A549 treated with CpdA at 1 μM for 4 hours (cell line): ENCODE data around the gene TUT1. TPM values are rescaled to one million over a fixed set of nuclear protein-coding genes. Genes with fewer than 3 reads are reported as not detected.

Experiments used
- total RNA-seq: library from RNA; stranded (reverse); fragments of 200-300 nt; extraction: Qiagen RNA extraction; gene quantifications from 5 replicates; pipeline ENCODE4 v1.2.3, GENCODE V29; 2022; ENCODE audit warnings: low read depth

Gene TUT1, protein sequence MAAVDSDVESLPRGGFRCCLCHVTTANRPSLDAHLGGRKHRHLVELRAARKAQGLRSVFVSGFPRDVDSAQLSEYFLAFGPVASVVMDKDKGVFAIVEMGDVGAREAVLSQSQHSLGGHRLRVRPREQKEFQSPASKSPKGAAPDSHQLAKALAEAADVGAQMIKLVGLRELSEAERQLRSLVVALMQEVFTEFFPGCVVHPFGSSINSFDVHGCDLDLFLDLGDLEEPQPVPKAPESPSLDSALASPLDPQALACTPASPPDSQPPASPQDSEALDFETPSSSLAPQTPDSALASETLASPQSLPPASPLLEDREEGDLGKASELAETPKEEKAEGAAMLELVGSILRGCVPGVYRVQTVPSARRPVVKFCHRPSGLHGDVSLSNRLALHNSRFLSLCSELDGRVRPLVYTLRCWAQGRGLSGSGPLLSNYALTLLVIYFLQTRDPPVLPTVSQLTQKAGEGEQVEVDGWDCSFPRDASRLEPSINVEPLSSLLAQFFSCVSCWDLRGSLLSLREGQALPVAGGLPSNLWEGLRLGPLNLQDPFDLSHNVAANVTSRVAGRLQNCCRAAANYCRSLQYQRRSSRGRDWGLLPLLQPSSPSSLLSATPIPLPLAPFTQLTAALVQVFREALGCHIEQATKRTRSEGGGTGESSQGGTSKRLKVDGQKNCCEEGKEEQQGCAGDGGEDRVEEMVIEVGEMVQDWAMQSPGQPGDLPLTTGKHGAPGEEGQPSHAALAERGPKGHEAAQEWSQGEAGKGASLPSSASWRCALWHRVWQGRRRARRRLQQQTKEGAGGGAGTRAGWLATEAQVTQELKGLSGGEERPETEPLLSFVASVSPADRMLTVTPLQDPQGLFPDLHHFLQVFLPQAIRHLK
- total RNA-seq, result 12.6 to 16.4 TPM (median 14.7 TPM) in 5 replicates

DNA sequence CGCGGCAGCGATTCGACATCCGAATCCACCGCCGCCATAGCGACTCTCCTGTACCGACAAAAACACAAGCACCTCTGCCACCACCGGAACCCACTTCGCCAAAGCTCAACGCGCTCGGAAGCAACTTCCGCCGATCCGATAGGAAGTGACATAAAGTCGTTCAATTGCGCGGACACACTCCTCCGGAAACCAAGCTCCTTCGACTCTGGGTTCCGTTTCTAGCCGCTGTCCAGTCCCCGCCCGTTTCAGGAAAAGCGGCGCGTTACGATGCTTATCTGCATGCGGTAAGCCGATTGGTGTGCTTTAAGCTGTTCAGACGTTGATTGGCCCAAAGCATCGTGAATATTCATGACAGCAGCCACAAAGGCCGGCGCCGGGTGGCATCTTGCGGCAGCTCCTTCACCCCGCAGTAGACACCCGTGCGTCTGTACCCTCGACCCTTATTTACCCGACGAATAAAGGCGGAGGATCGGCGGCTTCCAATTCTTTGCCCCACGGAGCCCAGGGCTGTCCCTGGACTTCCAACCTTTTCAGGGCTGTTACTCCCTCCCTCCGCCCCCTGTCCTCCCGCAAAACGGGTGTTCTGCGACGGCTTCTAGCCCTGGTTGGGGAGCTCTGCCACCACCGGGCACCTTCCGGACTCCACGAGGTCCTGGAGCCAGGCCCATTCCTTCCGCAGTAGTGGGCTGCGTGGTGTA lies at the start of gene TUT1:
Gene TUT1, minus strand, starts transcription at position 76 of the 698 bp plus-strand sequence. Its CDS starts 38 bp downstream, at position 38.

DNA sequence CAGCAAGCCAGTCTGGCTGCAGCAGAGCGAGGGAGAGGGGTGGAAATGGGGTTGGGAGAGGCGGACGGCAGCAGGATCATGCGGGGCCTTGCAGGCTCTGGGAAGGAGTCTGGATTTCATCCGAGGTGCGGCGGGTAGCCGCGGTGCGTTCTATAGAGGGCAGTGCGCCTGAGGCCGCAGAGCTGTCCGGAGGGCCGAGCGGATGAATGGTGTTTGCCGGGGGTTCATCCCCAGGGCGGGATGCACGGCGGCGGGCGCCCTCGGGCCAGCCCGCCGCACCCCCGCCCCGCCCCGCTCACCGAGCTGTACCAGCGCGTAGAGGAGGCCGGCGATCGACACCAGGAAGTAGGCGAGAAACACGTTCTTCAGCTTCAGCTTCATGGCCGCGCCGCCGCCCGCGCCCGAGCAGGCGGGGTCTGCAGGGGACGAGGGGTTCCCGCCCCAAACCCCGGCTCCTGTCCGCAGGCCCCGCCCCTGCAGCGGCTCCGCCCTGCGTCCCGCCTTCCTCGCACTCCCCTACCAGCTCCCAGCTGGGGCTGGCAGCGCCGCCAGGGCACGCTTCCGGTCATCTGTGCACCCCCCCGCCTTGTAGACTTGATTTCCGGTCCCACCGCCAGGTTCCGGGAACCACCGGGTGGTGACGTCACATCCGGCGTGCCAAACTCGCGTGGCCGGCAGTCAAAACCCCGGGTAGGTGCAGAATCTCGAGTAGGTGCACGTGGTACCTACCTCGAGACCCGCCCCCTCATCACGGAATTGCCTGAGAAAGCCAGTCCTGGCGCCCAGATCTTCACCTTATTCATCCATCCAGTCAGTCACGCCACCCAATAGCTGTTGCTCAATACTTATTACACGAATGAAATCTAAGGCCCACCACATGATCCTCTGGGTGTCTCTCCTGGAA lies 30.5 kb upstream of the TUT1 start, which contains the start of gene B3GAT3:
Gene B3GAT3, minus strand, starts transcription at position 420 of the 904 bp plus-strand sequence. Its CDS starts 39 bp downstream, at position 381.

GRCh38 chr11:62612366-62613290 lies 21.3 kb upstream of the TUT1 start, which contains the start of the genes EML3 and ROM1:
Gene EML3 (minus strand): TSS chr11:62612775. CDS start chr11:62612457, 318 bp downstream.
Gene ROM1 (plus strand): TSS chr11:62613257. CDS start chr11:62613282, 25 bp downstream.

GRCh38 chr11:62601372-62602140 lies 10.2 kb upstream of the TUT1 start, which contains the start of gene MTA2:
Gene MTA2 (minus strand): TSS chr11:62601865. CDS start chr11:62601450, 415 bp downstream.

GRCh38 chr11:62573592-62574362 lies 17.5 kb downstream of the TUT1 start, which contains the start of gene EEF1G:
Gene EEF1G (minus strand): TSS chr11:62573891. CDS start chr11:62573842, 49 bp downstream.

DNA sequence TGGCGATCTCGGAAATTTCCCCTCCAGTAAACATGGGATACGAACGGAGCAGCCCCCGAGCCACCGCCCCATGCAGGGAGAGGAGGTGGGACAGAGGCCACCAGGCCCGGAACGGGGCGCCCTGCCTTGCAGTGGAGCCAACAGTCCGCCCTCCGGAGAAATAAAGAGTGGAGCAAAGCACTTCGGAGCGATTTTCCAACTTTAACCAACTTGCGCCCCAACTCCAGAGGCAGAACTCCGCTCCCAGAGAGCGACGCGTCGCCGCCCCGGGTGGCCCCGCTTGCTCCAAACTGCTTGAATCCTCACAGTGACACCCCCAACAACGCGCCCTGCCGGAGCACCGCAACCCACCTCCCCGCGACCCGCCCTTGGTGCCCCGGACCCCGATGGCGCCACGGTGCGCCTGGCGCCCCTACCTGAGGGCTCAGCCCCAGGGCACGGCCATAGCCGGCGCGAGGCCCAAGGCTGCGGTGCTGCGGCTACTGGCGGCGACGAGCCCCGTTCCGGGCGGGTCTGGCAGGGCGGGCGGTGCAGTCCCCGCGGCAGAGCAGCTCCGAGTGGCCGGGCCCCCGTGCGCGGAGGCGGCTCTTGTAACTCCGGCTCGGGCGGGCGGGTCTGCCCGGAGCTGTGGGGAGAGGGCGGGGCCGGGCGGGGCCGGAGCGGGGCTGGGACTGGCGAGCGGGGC lies 44.9 kb downstream of the TUT1 start, which contains the start of gene AHNAK:
Gene AHNAK, minus strand, starts transcription at position 563 of the 685 bp plus-strand sequence. CDS start 10,708 bp downstream, outside the sequence.

Other genes starting within 250 kb of the TUT1 start
- gene SCGB1A1, start 172.5 kb downstream of the TUT1 start, total RNA-seq, result not detected in 5 replicates
- gene AHNAK, start 44.7 kb downstream of the TUT1 start, total RNA-seq, result 153 to 206 TPM (median 176 TPM) in 5 replicates
- 1,810 to 2,054 TPM (median 1,998 TPM) in 5 replicates for gene EEF1G, start 17.6 kb downstream of the TUT1 start, total RNA-seq
- 85.5 to 90.4 TPM (median 87.7 TPM) in 5 replicates for gene MTA2, start 10.3 kb upstream of the TUT1 start, total RNA-seq
- gene EML3, start 21.3 kb upstream of the TUT1 start, total RNA-seq, result 17.7 to 28.3 TPM (median 25.4 TPM) in 5 replicates
- gene ROM1, start 21.7 kb upstream of the TUT1 start, total RNA-seq, result 2.2 to 4.7 TPM (median 4.0 TPM) in 5 replicates
- 43.0 to 56.7 TPM (median 55.6 TPM) in 5 replicates for gene B3GAT3, start 30.5 kb upstream of the TUT1 start, total RNA-seq
- 243 to 281 TPM (median 269 TPM) in 5 replicates for gene GANAB, start 55.1 kb upstream of the TUT1 start, total RNA-seq
- 16.8 to 22.4 TPM (median 21.8 TPM) in 5 replicates for gene INTS5, start 61.8 kb upstream of the TUT1 start, total RNA-seq
- 136 to 160 TPM (median 145 TPM) in 5 replicates for gene C11orf98, start 73.7 kb upstream of the TUT1 start, total RNA-seq
- gene CSKMT, start 73.8 kb upstream of the TUT1 start, total RNA-seq, result 11.7 to 17.3 TPM (median 13.5 TPM) in 5 replicates
- 23.9 to 36.7 TPM (median 32.9 TPM) in 5 replicates for gene UQCC3, start 80.2 kb upstream of the TUT1 start, total RNA-seq
- gene LBHD1, start 80.7 kb upstream of the TUT1 start, total RNA-seq, result 4.0 to 5.2 TPM (median 5.0 TPM) in 5 replicates
- gene UBXN1, start 87.5 kb upstream of the TUT1 start, total RNA-seq, result 113 to 129 TPM (median 124 TPM) in 5 replicates
- 0.08 to 0.12 TPM (median 0.10 TPM) in 3 of 5 replicates, not detected in the others for gene LRRN4CL, start 98.0 kb upstream of the TUT1 start, total RNA-seq
- 55.9 to 81.0 TPM (median 72.4 TPM) in 5 replicates for gene BSCL2, start 115.9 kb upstream of the TUT1 start, total RNA-seq
- gene GNG3, start 116.2 kb upstream of the TUT1 start, total RNA-seq, result 0.08 TPM in 1 of 5 replicates, not detected in the others
- 37.0 to 43.4 TPM (median 42.3 TPM) in 5 replicates for gene HNRNPUL2, start 135.9 kb upstream of the TUT1 start, total RNA-seq
- gene TTC9C, start 137.0 kb upstream of the TUT1 start, total RNA-seq, result 32.4 to 38.1 TPM (median 35.4 TPM) in 5 replicates
- 0.97 to 2.2 TPM (median 1.4 TPM) in 5 replicates for gene ZBTB3, start 162.6 kb upstream of the TUT1 start, total RNA-seq
- gene POLR2G, start 170.1 kb upstream of the TUT1 start, total RNA-seq, result 164 to 200 TPM (median 184 TPM) in 5 replicates
- 13.6 to 17.9 TPM (median 16.1 TPM) in 5 replicates for gene TAF6L, start 179.9 kb upstream of the TUT1 start, total RNA-seq
- gene TMEM179B, start 195.9 kb upstream of the TUT1 start, total RNA-seq, result 67.5 to 93.2 TPM (median 88.1 TPM) in 5 replicates
- gene TMEM223, start 200.5 kb upstream of the TUT1 start, total RNA-seq, result 19.1 to 31.3 TPM (median 28.3 TPM) in 5 replicates
- gene NXF1, start 213.9 kb upstream of the TUT1 start, total RNA-seq, result 48.0 to 61.2 TPM (median 57.6 TPM) in 5 replicates
- gene STX5, start 240.5 kb upstream of the TUT1 start, total RNA-seq, result 19.8 to 29.3 TPM (median 27.5 TPM) in 5 replicates
- gene TEX54, start 241.3 kb upstream of the TUT1 start, total RNA-seq, result not detected in 5 replicates
- gene WDR74, start 248.1 kb upstream of the TUT1 start, total RNA-seq, result 74.7 to 85.8 TPM (median 82.6 TPM) in 5 replicates